C4-2B (cell line): Measurements from ENCODE around the gene APMAP.

ENCODE experiments used
- ZFX ChIP-seq: fragments of 450-650 bp; IDR thresholded peaks from 2 replicates; pipeline ENCODE4 v1.6.1; 2017
- TF ChIP-seq, protein P1 (sequence below): fragments of 450-650 bp; conservative IDR thresholded peaks from 2 replicates; pipeline ENCODE4 v1.5.1; 2017; ENCODE audit warnings: mild to moderate bottlenecking

DNA sequence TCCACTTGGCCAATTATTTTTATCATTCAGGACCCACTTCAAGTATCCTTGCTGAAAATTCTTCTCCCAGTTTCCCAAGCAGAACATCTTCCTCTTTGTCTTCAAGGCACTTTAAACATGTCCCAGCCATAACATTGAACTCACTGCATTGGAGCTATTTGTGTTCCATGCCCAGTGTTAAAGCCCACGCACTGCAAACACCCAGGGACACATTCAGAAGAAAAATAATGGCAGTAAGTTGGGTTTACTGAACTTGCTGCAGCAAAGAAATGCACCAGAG, 1.6 kb upstream of the APMAP start:
- TF ChIP-seq, protein P1, sequence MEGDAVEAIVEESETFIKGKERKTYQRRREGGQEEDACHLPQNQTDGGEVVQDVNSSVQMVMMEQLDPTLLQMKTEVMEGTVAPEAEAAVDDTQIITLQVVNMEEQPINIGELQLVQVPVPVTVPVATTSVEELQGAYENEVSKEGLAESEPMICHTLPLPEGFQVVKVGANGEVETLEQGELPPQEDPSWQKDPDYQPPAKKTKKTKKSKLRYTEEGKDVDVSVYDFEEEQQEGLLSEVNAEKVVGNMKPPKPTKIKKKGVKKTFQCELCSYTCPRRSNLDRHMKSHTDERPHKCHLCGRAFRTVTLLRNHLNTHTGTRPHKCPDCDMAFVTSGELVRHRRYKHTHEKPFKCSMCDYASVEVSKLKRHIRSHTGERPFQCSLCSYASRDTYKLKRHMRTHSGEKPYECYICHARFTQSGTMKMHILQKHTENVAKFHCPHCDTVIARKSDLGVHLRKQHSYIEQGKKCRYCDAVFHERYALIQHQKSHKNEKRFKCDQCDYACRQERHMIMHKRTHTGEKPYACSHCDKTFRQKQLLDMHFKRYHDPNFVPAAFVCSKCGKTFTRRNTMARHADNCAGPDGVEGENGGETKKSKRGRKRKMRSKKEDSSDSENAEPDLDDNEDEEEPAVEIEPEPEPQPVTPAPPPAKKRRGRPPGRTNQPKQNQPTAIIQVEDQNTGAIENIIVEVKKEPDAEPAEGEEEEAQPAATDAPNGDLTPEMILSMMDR = no peak
- no peak for TF ChIP-seq ZFX
